ENCODE data around the gene LIME1.
"Not testable (repeated sequence)": the region's sequence is repeated elsewhere in the genome, so short reads cannot be mapped to it uniquely, and the experiment has no call there.

Gene LIME1

DNA sequence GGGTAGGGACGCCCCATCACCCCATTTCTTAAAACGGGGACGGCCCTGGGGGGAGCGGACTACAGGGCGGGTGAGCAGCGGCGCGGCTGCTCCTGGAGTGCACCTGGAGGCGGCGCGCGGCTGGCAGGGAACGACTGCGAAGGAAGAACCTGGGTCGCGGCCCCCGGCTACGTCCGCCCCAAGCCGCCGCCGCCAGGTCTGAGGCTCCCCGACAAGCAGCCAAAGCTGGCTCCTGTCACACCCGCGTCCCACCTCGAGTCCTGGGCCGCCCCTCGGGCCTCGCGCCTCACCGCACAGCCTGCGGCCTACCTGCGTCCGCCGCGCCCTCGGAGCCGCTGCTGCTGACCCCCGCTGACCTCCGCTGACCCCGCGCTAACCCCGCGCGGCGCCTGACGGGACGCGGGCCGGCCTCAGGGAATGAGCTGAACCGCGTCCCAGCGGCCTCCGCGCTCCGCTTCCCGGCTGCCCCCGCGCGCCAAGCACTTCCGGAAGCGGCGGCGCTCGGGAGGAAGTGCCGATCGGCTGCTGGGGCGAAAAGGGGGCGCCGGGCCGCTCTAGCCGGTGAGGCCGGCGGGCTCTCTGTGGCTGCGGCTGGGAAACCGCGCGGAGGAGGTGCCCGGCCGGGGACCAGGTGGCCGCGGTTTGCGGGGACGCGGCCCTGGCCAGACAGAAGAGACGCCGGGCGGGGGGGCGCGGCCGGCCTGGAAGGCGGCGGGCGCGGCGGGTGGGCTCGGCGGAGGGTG lies 28.7 kb upstream of the LIME1 start, which contains the start of the genes ARFRP1 and ZGPAT:
Gene ARFRP1, minus strand, starts transcription at position 419 of the 743 bp plus-strand sequence. CDS start 885 bp downstream, outside the sequence.
Gene ZGPAT, plus strand, starts transcription at position 482 of the 743 bp plus-strand sequence. CDS start 542 bp downstream, outside the sequence.
- DNase-seq (ENCODE audit: low read depth) = no peak

- no peak for DNase-seq (ENCODE audit: low read depth)
Observed at GRCh38 chr20:63708301-63709148, 27.9 kb upstream of the LIME1 start.

GRCh38 chr20:63709149-63709527 lies 27.3 kb upstream of the LIME1 start:
- no peak for DNase-seq (ENCODE audit: low read depth)

DNA sequence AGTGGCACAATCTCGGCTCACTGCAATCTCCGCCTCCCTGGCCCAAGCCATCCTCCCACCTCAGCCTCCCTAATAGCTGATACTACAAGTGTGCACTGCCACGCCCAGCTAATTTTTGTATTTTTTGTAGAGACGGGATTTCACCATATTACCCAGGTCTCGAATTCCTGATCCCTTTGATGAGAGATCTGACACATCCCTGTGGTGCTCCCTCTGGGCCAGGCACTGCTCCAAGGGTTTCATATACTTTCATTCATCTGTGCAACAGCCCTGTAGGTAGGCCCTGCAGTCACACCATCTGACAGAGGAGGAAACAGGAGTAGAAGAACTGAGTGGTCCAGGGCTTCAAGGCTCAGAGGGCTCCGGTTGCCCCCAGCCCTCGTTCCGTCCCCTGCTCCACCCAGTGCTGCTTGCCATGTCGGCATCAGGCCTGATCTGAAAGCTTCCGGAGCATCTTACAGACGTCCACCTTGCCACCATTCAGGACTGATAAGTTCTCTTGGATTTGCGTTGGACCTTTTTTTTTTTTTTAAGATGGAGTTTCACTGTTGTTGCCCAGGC lies 25.3 kb upstream of the LIME1 start:
- no peak for DNase-seq (ENCODE audit: low read depth)

DNA sequence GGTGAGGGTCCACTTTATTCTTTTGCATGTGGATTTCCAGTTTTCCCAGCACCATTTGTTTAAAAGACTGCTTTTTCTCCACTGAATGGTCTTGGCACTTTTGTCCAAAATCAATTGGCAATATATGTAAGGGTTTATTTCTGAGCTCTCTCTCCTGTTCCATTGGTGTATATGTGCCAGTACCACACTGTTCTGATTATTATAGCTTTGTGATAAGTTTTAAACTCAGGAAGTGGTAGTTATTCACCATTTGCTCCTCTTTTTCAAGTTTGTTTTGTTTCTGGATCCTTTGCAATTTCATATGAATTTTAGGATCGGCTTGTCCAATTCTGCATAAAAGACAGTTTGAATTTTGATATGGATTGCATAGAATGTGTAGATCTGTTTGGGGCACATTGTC lies 24.3 kb upstream of the LIME1 start:
- DNase-seq (ENCODE audit: low read depth) = no peak

DNA sequence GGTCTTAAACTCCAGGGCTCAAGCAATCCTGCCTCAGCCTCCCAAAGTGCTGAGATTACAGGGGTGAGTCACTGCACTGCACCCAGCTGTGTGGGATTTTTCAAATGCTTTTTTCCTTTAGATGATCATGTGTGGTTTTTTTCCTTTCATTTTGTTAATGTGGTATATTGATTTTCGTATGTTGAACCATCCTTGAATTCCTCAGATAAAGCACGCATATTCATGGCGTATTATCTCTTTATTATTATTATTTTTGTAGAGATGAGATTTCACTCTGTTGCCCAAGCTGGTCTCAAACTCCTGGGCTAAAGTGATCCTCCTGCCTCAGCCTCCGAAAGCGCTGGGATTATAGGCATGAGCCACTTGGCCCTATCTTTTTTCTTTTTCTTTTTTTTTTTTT lies 21.6 kb upstream of the LIME1 start:
- no peak for DNase-seq (ENCODE audit: low read depth)

GRCh38 chr20:63718996-63719395 lies 17.5 kb upstream of the LIME1 start:
- no peak for DNase-seq (ENCODE audit: low read depth)

- DNase-seq (ENCODE audit: low read depth) = not testable (repeated sequence)
Observed at GRCh38 chr20:63722967-63723622, 13.4 kb upstream of the LIME1 start.

DNA sequence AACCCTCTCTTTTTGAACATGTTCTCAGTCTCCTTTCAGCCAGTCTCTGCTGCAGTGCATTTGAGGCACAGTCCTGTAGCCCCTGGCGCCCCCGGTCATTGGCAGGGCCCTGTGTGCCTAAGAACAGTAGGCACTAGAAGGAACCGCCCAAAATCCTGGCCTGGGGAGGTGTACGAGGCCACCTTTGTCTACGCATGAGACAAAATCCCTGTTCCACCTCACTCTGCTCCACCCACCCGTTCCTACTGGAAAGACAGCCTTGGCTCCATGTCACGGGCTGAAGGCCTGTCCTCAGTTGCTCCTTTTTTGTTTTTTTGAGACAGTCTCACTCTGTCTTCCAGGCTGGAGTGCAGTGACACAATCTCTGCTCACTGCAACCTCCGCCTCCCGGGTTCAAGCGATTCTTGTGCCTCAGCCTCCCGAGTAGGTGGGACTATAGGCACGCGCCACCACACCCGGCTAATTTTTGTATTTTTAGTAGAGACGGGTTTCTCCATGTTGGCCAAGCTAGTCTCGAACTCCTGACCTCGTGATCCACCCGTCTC lies 6.2 kb upstream of the LIME1 start:
- DNase-seq (ENCODE audit: low read depth) = not testable (repeated sequence)

GRCh38 chr20:63731410-63731809 lies 5.1 kb upstream of the LIME1 start:
- no peak for DNase-seq (ENCODE audit: low read depth)

DNA sequence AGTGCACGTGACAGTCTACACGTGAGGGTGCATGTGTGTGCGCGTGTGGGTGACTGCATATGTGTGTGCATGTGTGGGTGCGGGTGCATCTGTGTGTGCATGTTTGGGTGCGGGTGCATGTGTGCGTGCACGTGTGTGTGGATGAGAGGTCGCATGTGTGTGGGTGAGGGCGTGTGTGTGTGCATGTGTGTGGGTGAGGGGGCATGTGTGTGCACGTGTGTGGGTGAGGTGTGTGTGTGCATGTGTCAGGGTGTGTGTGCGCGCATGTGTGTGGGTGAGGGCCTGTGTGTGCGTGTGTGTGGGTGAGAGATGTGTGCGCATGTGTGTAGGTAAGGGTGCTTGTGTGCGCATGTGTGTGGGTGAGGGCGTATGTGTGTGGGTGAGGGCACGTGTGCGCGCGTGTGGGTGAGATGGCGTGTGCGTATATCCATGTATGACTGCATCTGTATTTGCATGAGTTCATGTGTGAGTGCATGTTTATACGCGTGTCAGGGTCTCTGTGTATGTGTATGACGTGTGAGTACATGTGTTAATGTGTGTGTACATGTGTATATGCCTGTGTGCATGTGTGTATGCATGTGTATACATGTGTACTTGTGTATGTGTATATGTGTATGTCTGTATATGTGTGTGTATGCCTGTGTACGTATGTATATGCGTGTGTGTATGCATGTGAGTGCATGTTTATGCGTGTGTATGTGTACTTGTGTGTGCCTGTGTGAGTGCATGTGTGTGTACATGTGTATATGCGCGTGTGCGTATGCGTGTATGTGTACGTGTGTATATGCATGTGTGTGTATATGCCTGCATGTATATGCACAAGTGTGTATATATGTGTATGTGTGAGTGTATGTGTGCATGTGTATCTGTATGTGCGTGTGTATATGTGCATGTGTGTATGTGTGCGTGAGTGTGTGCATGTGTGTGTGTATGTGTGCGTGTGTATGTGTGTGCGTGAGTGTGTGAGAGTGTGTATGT lies 4.1 kb upstream of the LIME1 start:
- DNase-seq (ENCODE audit: low read depth) = no peak

- no peak for DNase-seq (ENCODE audit: low read depth)
Observed at GRCh38 chr20:63733117-63733516, 3.3 kb upstream of the LIME1 start.

GRCh38 chr20:63733579-63734081 lies 2.8 kb upstream of the LIME1 start:
- no peak for DNase-seq (ENCODE audit: low read depth)

- no peak for DNase-seq (ENCODE audit: low read depth)
Observed at GRCh38 chr20:63734111-63734945, 2.1 kb upstream of the LIME1 start.

DNA sequence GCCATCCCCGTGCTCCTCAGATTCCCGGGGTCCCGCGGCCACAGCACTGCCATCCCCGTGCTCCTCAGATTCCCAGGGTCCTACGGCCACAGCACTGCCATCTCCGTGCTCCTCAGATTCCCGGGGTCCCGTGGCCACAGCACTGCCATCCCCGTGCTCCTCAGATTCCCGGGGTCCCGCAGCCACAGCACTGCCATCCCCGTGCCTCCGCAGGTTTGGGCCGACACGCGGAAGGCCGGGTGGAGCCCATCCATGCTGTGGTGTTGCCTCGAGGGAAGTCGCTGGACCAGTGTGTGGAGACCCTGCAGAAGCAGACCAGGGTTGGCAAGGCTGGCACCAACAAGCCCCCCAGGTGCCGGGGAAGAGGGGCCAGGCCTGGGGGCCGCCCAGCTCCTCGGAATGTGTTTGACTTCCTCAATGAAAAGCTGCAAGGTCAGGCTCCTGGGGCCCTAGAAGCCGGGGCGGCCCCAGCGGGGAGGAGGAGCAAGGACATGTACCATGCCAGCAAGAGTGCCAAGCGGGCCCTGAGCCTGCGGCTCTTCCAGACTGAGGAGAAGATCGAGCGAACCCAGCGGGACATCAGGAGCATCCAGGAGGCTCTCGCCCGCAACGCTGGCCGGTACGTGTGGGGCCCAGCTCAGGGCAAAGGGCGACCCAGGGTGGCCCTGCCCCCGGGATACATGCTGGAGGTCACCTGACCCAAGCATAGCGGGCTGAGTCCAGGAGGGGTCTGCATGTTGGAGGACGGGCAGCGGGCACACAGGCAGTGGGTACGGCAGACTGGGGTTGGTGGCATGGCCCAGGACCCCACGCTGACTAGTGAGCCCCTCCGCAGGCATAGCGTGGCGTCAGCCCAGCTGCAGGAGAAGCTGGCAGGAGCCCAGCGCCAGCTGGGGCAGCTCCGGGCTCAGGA lies 1.3 kb upstream of the LIME1 start:
- no peak for DNase-seq (ENCODE audit: low read depth)

GRCh38 chr20:63736893-63737694 lies 630 bp downstream of the LIME1 start:
- DNase-seq (ENCODE audit: low read depth) = no peak

DNA sequence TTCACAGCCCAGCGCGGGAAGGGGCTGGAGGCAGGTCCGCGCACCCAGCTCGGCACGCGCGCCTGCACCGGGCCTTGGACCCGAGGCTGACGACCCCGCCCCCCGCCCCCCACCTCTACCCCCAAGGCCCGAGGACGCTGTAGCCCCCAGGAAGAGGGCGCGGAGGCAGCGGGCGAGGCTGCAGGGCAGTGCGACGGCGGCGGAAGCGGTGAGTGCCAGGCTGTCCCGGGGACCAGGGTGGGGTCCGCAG lies 1.2 kb downstream of the LIME1 start:
- DNase-seq (ENCODE audit: low read depth) = no peak

Measured in non-pigmented ciliary epithelial cell (primary cell).